Mucosa of rectum (tissue), 2 donors: Measurements from ENCODE around the gene TMEM47.

Source experiments
- H3K27ac ChIP-seq, 2 donors: one replicate each; pipeline ENCODE4 v1.7.0; 2013; ENCODE audit warnings: inconsistent platforms in 2 of 2, low read depth in 2 of 2, low read length in 2 of 2
- H3K27me3 ChIP-seq, 2 donors: one replicate each; pipeline ENCODE4 v1.7.0; 2013; ENCODE audit warnings: low read length in 2 of 2; ENCODE audit not compliant: control insufficient read depth in 2 of 2, insufficient read depth in 2 of 2
- H3K36me3 ChIP-seq, 2 donors: one replicate each; pipeline ENCODE4 v1.7.0; 2013; ENCODE audit warnings: low read length in 2 of 2; ENCODE audit not compliant: control insufficient read depth in 2 of 2, insufficient read depth in 2 of 2
- H3K4me1 ChIP-seq, 2 donors: one replicate each; pipeline ENCODE4 v1.7.0; 2013; ENCODE audit warnings: low read length in 2 of 2, mild to moderate bottlenecking in 1 of 2; ENCODE audit not compliant: control insufficient read depth in 2 of 2, insufficient read depth in 2 of 2
- H3K4me3 ChIP-seq, 2 donors: one replicate each; pipeline ENCODE4 v1.7.0; 2013; ENCODE audit warnings: low read length in 2 of 2
- H3K9ac ChIP-seq, 2 donors: one replicate each; pipeline ENCODE4 v1.7.0; 2013; ENCODE audit warnings: low read length in 2 of 2, low read depth in 1 of 2, mild to moderate bottlenecking in 1 of 2
- H3K9me3 ChIP-seq, 2 donors: one replicate each; pipeline ENCODE4 v1.7.0; 2013; ENCODE audit warnings: low read length in 2 of 2; ENCODE audit not compliant: control insufficient read depth in 2 of 2
- donor health status: healthy.
- donor health status: Normal muscosa, but diverticular disease.

TMEM47 gene

DNA sequence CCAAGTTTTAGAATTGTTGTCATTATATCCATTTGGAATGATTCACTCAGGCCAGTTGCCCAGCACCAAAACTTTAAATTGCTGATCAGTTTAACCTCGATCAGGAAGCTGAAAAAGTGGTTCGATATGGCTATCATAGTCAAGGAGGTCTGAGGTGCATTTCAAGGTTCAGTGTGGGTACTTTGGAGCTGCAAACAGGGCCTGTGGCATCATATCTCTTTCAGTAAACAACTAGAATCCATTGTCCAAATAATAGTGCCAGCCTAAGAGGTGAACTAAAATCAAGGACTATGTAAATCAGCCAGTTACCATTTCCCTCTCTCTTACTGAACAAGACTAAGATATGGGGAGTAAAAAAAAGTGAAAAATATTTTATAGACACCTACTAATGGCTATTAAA lies 14.2 kb downstream of the TMEM47 start:
- Histone ChIP-seq H3K9me3 (no peaks in the 10 kb centered on the region), H3K4me1 (no peaks in the 10 kb centered on the region), H3K27me3 (no peaks in the 10 kb centered on the region), H3K36me3 (no peaks in the 10 kb centered on the region), H3K27ac (no peak overlapping the region), H3K9ac (no peak overlapping the region), H3K4me3 (no peak overlapping the region)

DNA sequence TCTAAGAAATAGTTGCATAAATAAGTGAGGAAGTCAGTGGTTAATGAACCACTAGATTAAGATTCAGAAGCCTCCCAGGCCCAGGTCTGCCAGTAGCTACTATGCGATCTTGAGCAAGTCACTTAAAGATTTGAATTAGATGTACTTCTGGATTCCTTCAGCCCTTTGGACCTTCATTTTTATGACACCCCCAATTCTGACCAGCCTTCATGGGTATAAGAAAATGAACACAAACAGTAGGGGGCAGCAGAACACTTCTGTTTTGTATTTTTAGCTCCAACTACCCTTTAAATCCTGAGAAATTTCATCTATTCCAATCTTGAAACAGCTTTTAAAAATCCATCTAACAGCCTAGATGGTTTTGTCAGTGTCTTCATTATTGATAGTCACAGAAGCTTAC lies 19.0 kb downstream of the TMEM47 start:
- H3K27ac ChIP-seq, result no peak overlapping the region
- H3K4me1 ChIP-seq, result no peaks in the 10 kb centered on the region
- H3K36me3 ChIP-seq, result no peaks in the 10 kb centered on the region
- H3K4me3 ChIP-seq, result no peak overlapping the region
- no peak overlapping the region for H3K9ac ChIP-seq
- no peaks in the 10 kb centered on the region for H3K27me3 ChIP-seq
- H3K9me3 ChIP-seq, result no peaks in the 10 kb centered on the region

DNA sequence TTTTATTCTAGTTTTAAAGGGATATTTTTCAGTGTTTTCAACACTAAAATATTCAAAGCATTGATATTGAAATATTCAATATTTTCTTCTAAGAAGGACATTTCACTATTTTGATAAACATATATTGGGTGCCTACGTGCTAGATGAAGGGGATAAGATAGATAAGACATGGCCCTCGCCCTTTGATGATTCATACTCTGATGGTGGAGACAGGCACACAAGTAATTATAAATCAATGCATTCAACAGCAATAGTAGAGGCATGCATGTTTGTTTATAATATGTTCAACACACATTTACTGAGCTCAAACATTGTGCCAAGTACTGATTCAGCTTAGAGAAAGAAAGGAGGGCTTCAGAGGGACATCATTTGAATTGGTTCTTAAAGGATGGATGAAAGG lies 22.7 kb downstream of the TMEM47 start:
- Histone ChIP-seq H3K9me3 (no peaks in the 10 kb centered on the region), H3K4me1 (no peaks in the 10 kb centered on the region), H3K9ac (no peak overlapping the region), H3K4me3 (no peak overlapping the region), H3K36me3 (no peaks in the 10 kb centered on the region), H3K27ac (no peak overlapping the region), H3K27me3 (no peaks in the 10 kb centered on the region)

DNA sequence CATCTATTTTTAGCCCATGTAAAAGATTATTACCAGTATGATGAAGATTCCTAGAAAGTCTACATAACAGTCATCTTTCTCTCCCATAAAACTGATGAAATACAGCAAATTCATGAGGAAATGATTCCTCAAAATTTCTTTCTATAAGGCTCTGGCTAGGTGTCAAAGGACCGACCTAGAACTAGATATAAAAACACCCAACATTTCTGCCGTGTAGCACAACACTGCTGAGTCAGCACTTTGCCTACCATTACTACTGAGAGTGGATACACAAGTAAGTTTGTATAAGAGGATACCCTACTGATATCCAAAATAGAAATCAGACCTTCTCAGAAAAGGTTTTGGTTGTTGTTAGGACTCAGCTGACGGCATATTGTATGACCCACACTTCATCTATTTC lies 24.7 kb downstream of the TMEM47 start:
- Histone ChIP-seq H3K9ac (no peak overlapping the region), H3K9me3 (no peaks in the 10 kb centered on the region), H3K27ac (no peak overlapping the region), H3K4me3 (no peak overlapping the region), H3K4me1 (no peaks in the 10 kb centered on the region), H3K27me3 (no peaks in the 10 kb centered on the region), H3K36me3 (no peaks in the 10 kb centered on the region)

DNA sequence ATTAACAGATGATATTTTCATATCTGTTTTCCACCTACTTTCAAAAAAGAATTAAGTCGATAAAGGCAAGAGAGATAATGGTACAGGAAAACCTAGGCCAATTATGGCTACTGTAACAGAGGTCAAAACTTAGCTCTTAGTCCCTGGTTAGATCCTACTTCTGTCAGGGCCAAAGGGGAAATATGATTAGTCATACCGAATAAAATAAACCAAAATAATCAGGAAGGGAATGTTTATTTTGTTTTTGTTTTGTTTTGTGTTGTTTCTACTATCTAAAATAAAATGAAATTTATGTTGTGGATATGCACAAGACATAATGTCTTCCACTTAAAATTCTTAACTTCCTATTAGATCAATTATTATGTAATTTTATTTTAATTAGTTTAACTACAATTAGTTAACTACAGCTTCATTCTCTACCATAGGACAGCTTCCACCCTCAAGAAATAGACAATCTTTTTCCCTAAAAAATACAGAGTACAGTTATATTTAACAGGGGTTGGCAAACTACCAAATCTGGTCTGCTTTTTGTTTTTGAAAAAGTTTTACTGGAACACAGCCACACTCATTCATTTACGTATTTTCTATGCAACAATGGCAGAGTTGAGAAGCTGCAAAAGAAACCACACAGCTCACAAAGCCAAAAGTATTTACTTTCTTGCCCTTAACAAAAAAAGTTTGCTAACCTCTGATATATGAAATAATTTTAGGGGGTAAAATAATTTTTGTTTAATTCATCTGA lies 25.4 kb downstream of the TMEM47 start:
- H3K9me3 ChIP-seq, result no peaks in the 10 kb centered on the region

DNA sequence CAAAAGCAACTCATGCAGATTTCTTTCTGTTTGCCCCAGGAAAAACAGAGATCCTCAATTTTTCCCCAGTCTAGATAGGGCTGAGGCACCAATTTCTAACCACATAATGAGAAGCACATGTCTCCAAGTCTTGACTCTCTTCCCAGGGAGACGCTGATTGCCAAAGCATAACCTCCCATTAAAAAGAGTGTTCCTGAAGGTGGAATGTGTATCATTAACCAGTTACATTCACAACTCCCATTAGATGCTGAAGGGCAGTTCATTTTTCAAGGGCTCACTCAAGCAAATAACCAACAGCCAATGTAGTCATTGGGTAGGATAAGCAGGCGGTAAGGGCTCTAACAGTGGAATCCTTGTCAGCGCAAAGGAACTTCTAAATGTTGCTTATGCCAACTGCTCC lies 27.5 kb downstream of the TMEM47 start:
- Histone ChIP-seq H3K9me3 (no peaks in the 10 kb centered on the region), H3K27ac (no peak overlapping the region), H3K9ac (no peak overlapping the region), H3K4me3 (no peak overlapping the region), H3K36me3 (no peaks in the 10 kb centered on the region), H3K27me3 (no peaks in the 10 kb centered on the region), H3K4me1 (no peaks in the 10 kb centered on the region)

More for the DNA sequence above, 25.4 kb downstream of the TMEM47 start:
- Histone ChIP-seq H3K36me3 (no peaks in the 10 kb centered on the region), H3K4me1 (no peaks in the 10 kb centered on the region), H3K9ac (no peak overlapping the region), H3K27me3 (no peaks in the 10 kb centered on the region), H3K27ac (no peak overlapping the region), H3K4me3 (no peak overlapping the region)

DNA sequence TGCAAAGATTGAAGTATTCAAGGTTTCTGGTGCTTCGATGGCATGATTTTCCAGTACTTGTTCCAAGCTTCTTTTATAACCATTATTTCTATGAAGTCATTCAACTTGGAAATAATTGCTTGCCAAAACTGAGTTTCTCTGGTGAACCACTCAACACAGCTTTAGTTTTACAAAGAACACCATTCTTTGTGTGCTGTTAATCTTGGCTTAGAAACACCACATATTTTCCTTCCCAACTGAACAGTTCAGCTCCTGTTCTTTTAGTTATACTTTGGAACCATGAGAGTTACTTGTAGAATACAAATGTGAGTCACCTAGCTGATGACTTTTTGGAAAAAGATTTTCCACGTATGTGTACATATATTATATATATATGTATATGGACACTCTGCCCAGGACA lies 32.7 kb downstream of the TMEM47 start:
- Histone ChIP-seq H3K27ac (no peak overlapping the region), H3K36me3 (no peaks in the 10 kb centered on the region), H3K4me3 (no peak overlapping the region), H3K4me1 (no peaks in the 10 kb centered on the region), H3K27me3 (no peaks in the 10 kb centered on the region), H3K9ac (no peak overlapping the region), H3K9me3 (no peaks in the 10 kb centered on the region)

DNA sequence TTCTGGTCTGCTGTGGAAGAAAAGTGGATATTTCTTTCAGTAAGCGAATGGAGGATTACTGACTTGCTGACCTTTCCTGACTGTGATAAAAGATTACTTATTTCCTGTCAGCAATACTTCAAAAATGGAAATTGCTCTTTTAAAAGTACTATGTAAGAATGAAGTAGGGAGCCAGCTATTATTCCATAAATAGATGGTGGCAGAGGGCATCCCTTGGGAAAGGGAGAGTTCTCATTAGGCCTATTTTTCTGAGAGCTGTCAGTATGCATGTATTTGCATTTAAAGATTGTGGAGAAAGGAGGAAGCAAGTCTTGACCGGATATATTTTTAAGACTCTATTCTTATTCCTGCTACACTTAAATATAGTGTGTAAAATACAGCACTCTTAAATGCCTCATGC lies 37.2 kb downstream of the TMEM47 start:
- Histone ChIP-seq H3K27ac (no peak overlapping the region), H3K9ac (no peak overlapping the region), H3K9me3 (no peaks in the 10 kb centered on the region), H3K4me1 (no peaks in the 10 kb centered on the region), H3K4me3 (no peak overlapping the region), H3K36me3 (no peaks in the 10 kb centered on the region), H3K27me3 (no peaks in the 10 kb centered on the region)

DNA sequence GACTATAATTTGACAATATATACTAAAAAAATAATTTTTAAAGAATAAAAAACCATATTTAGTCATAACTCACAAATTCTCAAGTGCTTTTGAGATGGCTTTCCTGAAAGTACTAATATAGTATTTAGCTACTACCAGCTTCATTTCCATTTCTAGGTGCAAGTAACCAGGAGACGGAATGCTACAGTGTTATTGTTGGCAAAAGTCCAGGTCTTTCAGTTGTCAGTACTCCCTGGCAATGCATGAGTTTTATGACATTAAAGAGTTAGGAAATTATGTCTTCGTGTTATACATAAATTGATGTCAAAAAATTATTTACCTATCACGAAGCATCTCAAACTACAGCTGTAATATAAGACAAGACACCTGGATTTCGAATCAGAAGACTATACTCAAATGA lies 45.0 kb downstream of the TMEM47 start:
- Histone ChIP-seq H3K9ac (no peak overlapping the region), H3K9me3 (no peaks in the 10 kb centered on the region), H3K36me3 (no peaks in the 10 kb centered on the region), H3K4me1 (no peaks in the 10 kb centered on the region), H3K27me3 (no peaks in the 10 kb centered on the region), H3K4me3 (no peak overlapping the region), H3K27ac (no peak overlapping the region)

DNA sequence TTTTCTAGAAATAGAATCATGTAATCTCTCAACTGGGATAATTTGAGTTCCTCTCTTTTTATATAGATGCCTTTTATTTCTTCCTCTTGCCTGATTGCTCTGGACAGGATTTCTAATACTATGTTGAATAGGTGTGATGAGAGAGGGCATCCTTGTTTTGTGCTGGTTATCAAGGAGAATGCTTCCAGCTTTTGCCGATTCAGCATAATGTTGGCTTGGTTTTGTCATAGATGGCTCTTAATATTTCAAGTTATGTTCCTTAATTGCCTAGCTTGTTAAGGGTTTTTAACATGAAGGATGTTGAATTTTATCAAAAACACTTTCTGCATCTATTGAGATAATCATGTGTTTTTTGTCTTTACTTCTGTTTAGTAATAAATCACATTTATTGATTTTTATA lies 58.7 kb downstream of the TMEM47 start:
- Histone ChIP-seq H3K9me3 (no peaks in the 10 kb centered on the region), H3K9ac (no peak overlapping the region), H3K36me3 (no peaks in the 10 kb centered on the region), H3K27me3 (no peaks in the 10 kb centered on the region), H3K4me1 (no peaks in the 10 kb centered on the region), H3K4me3 (no peak overlapping the region), H3K27ac (no peak overlapping the region)

DNA sequence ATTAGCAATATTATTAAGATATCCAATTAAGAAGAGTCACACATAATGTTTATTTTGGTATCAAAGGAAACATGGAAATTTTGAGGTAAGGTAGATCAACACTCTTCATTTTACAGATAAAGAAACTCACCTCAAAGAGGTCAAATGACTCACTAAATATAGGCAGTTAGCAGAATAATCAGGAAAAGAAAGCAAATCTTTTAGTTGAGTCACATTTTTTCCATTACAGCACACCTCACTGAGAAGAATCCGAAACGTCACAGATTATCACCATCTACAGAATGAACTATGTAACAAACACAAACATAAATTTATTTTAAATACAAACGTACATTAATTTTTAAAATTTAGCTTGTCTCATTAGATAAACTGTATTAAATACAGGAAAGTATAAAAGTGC lies 70.1 kb downstream of the TMEM47 start:
- Histone ChIP-seq H3K4me3 (no peak overlapping the region), H3K4me1 (no peaks in the 10 kb centered on the region), H3K9me3 (peaks cover 0 to 2% of the 10 kb centered on the region in 2 donors), H3K27me3 (no peaks in the 10 kb centered on the region), H3K27ac (no peak overlapping the region), H3K36me3 (no peaks in the 10 kb centered on the region), H3K9ac (no peak overlapping the region)
